SJCRH30 (cell line): Measurements from ENCODE around the gene MPST. TPM values are rescaled to one million over a fixed set of nuclear protein-coding genes. Genes with fewer than 3 reads are reported as not detected.
"Not testable (repeated sequence)": the region's sequence is repeated elsewhere in the genome, so short reads cannot be mapped to it uniquely, and the experiment has no call there.

Experiments
- DNase-seq, 2 experiments: peaks; one replicate each; pipeline ENCODE4 v3.0.0-alpha.2; 2015 to 2020
- H3K27ac ChIP-seq: fragments of 250-450 bp; sonication (Bioruptor Pico); 2 replicates; pipeline ENCODE4 v1.5.1; 2020; ENCODE audit warnings: mild to moderate bottlenecking, moderate library complexity
- H3K27me3 ChIP-seq: fragments of 250-450 bp; sonication (Bioruptor Pico); 2 replicates; pipeline ENCODE4 v1.5.1; 2020; ENCODE audit warnings: mild to moderate bottlenecking, moderate library complexity
- H3K36me3 ChIP-seq: fragments of 250-450 bp; sonication (Bioruptor Pico); 2 replicates; pipeline ENCODE4 v1.5.1; 2020; ENCODE audit warnings: mild to moderate bottlenecking, moderate library complexity
- H3K4me1 ChIP-seq: fragments of 250-450 bp; sonication (Bioruptor Pico); 2 replicates; pipeline ENCODE4 v1.5.1; 2020; ENCODE audit warnings: mild to moderate bottlenecking, moderate library complexity
- H3K4me3 ChIP-seq: fragments of 250-450 bp; sonication (Bioruptor Pico); 2 replicates; pipeline ENCODE4 v1.5.1; 2020; ENCODE audit warnings: mild to moderate bottlenecking, moderate library complexity
- H3K9me3 ChIP-seq: fragments of 250-450 bp; sonication (Bioruptor Pico); replicated peaks from 2 replicates; pipeline ENCODE4 v1.5.1; 2020; ENCODE audit warnings: mild to moderate bottlenecking, moderate library complexity
- total RNA-seq: library from RNA; depleted of rRNA; stranded (reverse); fragments of >200 nt; shearing (Covaris generic); gene quantifications from 2 replicates; pipeline ENCODE4 v1.2.3, GENCODE V29; 2014

Gene MPST
- total RNA-seq, 1 experiment from 2014 or later: 58.7 TPM

DNA sequence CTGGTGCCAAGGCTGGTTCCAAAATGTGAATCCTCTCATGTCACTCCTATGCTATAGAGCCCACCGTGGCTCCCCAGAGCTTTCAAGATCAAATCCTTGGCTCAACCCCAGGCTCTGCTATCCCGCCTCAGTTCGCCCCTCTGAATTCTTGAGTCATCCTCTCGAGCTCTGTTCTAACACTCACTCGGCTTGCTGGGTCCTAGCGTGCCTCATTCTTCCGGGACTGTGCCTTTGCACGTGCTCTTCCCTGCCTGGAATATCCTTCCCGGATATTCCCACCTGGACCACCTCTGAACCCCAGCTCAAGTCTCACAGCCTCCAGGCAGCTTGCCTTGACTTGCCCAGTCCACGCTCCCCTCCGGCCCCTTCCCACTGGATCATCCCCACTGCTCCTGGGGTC lies 45.0 kb downstream of the MPST start:
- Histone ChIP-seq H3K36me3 (no peaks in the 10 kb centered on the region), H3K4me3 (no peak overlapping the region), H3K27ac (no peak overlapping the region), H3K4me1 (no peaks in the 10 kb centered on the region), H3K9me3 (no peaks in the 10 kb centered on the region), H3K27me3 (no peaks in the 10 kb centered on the region; the same call in 1 of the 2 replicates)
- DNase-seq: no peak

DNA sequence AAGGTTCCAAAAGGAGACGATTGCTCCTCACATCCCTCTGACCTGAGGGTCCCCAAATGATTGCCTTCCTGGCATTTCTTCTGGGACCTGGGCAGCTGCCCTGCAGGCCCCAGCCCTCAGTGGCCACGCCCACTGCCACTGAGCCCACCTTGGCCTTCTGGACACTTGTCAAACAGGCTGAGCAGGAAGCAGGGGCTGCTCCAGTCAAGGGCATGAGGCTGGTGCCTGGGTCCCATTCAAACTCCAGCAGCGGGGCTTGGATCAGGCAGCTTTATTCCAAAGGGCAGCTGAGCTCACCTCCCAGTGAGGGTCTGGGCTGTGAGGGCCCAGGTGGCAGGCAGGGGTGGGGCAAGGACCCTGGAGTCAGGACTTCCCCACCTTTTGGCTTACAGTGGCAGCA lies 45.6 kb downstream of the MPST start:
- Histone ChIP-seq H3K27me3 (no peaks in the 10 kb centered on the region; the same call in 1 of the 2 replicates), H3K4me3 (no peak overlapping the region), H3K4me1 (no peaks in the 10 kb centered on the region), H3K27ac (no peak overlapping the region), H3K9me3 (no peaks in the 10 kb centered on the region), H3K36me3 (no peaks in the 10 kb centered on the region)
- no peak for DNase-seq

DNA sequence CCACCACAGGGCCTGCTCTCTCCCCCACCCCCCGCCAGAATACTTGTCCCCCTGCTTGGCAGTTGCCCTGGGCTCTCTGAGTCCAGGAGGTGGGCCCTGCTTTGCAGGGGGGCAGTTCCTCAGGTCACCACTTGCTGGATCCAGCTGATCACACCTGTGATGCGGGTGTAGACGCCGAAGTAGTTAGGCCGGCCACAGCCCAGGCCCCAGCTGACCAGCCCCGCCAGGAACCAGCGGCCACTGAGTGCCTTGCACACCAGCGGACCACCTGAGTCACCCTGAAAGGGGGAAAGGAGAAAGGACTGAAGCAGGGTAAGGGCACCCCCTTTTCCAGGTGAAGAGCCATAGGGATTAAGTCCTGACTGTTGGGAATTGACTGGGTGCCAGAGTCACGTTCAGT lies 46.4 kb downstream of the MPST start:
- Histone ChIP-seq H3K4me3 (no peak overlapping the region), H3K27ac (no peak overlapping the region), H3K27me3 (no peaks in the 10 kb centered on the region; the same call in 1 of the 2 replicates), H3K9me3 (no peaks in the 10 kb centered on the region), H3K36me3 (no peaks in the 10 kb centered on the region), H3K4me1 (no peaks in the 10 kb centered on the region)
- DNase-seq: no peak

DNA sequence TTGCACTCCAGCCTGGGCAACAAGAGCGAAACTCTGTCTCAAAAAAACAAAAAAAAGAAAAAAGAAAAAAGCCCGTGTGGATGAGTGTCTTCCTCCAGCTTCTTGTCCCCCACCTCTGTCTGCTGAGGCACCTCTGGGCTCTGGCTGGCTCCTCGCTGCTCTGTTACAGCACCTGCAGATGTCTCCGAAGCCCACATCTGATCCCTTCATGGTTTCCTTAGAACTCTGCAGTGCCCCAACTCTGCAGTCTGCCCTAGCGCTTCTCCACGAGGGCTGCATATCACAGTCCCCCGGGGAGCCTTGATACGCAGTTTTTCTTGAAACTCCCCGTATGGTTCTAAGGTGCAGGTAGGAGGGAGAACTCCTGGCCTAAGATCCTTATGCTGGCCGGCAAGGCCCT lies 47.9 kb downstream of the MPST start:
- no peaks in the 10 kb centered on the region for H3K36me3 ChIP-seq
- no peak overlapping the region for H3K4me3 ChIP-seq
- H3K4me1 ChIP-seq: no peaks in the 10 kb centered on the region
- no peaks in the 10 kb centered on the region; the same call in 1 of the 2 replicates for H3K27me3 ChIP-seq
- no peak for DNase-seq
- H3K9me3 ChIP-seq: no peaks in the 10 kb centered on the region
- H3K27ac ChIP-seq: no peak overlapping the region

DNA sequence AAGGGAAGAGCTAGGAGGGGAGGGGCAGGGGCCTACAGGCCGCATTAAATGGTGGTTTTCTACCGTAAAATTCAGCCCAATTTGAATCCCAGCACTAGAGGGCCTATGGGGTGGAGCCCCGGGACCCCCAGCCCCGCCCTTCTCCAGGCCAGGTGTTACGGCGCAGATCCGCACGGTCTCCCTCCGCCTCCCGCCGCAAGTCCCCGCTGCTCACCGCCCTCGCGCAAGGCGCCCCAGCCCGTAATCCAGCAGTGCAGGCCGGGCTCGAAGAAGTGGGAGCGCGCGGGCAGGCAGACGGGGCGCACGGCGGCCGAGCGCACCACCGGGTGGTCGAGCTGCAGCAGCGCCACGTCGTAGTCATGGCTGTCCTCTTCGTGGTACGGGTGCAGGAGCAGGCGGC lies 49.3 kb downstream of the MPST start:
- Histone ChIP-seq H3K27me3 (no peaks in the 10 kb centered on the region; the same call in 1 of the 2 replicates), H3K36me3 (no peaks in the 10 kb centered on the region), H3K4me3 (no peak overlapping the region), H3K27ac (no peak overlapping the region), H3K9me3 (no peaks in the 10 kb centered on the region), H3K4me1 (no peaks in the 10 kb centered on the region)
- DNase-seq: no peak

DNA sequence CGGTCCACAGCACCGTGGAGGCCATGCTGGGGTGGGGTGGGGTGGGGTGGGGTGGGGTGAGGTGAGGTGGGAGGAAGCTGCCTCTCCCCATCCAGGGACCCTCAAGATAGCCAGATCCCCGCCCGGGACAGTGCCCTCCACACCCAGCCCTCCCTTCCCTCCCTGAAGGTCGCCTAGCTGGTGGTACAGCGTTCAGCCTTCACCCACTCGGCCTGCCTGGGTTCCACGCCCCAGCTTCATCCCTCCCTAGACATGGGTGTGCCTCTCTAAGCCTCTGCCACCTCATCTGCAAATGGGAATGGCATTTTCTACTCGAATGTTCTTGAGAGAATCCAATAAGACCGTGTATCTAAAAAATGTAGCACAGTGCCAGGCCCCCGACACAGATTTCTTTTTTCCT lies 49.8 kb downstream of the MPST start:
- Histone ChIP-seq H3K4me1 (no peaks in the 10 kb centered on the region), H3K27ac (no peak overlapping the region), H3K4me3 (no peak overlapping the region), H3K27me3 (no peaks in the 10 kb centered on the region; the same call in 1 of the 2 replicates), H3K9me3 (no peaks in the 10 kb centered on the region), H3K36me3 (no peaks in the 10 kb centered on the region)
- DNase-seq: no peak

DNA sequence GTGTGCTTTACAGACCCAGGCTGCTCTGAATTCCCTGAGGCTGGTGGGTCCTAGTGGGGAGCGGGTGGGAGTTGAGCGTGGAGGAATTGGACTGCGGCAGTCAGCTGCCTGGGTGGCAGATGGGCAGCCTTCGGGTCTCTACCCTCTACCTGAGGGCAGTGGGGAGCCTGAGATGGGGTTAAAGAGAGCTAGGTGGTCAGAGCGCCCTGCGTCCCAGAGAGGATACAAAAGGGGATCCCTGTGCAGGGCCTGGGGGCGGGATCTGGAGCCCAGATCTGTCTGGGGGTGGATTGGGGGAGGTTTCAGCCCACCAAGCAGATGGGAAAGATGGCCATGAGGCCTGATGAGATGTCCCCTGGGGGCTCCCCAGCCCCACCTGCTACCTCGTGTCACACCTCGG lies 50.2 kb downstream of the MPST start:
- H3K27me3 ChIP-seq: no peaks in the 10 kb centered on the region; the same call in 1 of the 2 replicates
- H3K9me3 ChIP-seq: no peaks in the 10 kb centered on the region
- no peaks in the 10 kb centered on the region for H3K36me3 ChIP-seq
- H3K4me1 ChIP-seq: no peaks in the 10 kb centered on the region
- no peak overlapping the region for H3K4me3 ChIP-seq
- H3K27ac ChIP-seq: no peak overlapping the region
- no peak for DNase-seq

DNA sequence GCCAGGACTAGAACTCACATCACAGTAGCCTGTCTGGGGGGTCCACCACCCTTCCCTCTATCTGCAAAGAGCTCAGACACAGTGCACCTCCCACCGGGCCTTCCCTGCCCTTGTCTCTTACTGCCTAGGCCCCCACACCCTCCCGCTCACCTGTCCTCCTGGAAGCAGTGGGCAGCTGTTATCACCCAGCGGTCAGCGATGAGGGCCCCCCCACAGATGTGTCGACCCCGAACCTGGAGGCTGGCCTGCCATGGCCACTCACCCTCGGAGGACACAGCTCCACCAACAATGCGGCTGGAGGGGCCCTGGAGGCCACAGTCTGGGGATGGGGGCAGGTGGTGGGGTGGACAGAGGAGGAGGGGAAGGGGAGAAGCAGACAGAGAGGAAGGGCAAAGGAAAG lies 50.8 kb downstream of the MPST start:
- Histone ChIP-seq H3K4me3 (no peak overlapping the region), H3K4me1 (no peaks in the 10 kb centered on the region), H3K36me3 (no peaks in the 10 kb centered on the region), H3K27ac (no peak overlapping the region), H3K9me3 (no peaks in the 10 kb centered on the region), H3K27me3 (no peaks in the 10 kb centered on the region; the same call in 1 of the 2 replicates)
- DNase-seq: no peak

DNA sequence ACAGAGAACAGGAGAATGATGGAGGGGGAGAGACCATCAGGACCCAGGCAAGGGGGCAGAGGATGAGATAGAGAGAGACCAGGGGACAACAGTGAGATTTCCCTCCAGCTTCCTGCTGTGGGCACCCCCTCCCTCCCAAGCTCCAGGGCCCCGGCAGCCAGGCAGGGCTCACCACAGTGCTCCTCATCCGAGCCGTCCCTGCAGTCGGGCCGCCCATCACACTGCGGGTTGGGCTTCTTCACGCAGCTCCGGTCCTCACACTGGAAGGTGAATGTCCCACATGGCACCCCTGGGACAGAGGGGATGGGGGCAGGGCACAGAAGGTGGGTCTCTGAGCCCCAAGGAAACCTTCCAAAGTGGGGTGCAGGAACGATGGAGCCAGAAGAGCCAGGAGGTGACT lies 51.2 kb downstream of the MPST start:
- Histone ChIP-seq H3K27ac (no peak overlapping the region), H3K4me1 (no peaks in the 10 kb centered on the region), H3K4me3 (no peak overlapping the region), H3K27me3 (no peaks in the 10 kb centered on the region; the same call in 1 of the 2 replicates), H3K36me3 (no peaks in the 10 kb centered on the region), H3K9me3 (no peaks in the 10 kb centered on the region)
- DNase-seq: no peak

DNA sequence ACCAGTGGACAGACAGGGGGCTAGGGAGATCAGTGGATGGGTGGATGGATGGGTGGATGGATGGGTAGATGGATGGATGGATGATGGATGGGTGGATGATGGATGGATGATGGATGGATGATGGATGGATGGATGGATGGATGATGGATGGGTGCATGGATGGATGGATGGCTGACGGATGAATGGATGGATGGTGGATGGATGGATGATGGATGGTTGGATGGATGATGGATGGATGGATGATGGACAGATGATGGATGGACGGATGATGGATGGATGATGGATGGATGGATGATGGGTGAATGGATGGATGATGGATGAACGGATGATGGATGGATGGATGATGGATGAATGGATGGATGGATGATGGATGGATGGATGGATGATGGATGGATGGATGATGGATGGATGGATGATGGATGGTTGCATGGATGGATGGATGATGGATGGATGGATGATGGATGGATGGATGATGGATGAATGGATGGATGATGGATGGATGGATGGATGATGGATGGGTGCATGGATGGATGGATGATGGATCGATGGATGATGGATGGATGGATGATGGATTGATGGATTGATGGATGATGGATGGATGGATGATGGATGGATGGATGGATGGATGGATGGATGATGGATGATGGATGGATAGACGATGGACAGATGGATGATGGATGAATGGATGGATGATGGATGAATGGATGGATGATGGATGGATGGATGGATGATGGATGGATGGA lies 52.5 kb downstream of the MPST start:
- not testable (repeated sequence) for H3K27ac ChIP-seq, H3K9me3 ChIP-seq, H3K4me3 ChIP-seq, H3K4me1 ChIP-seq, H3K36me3 ChIP-seq, H3K27me3 ChIP-seq, DNase-seq

DNA sequence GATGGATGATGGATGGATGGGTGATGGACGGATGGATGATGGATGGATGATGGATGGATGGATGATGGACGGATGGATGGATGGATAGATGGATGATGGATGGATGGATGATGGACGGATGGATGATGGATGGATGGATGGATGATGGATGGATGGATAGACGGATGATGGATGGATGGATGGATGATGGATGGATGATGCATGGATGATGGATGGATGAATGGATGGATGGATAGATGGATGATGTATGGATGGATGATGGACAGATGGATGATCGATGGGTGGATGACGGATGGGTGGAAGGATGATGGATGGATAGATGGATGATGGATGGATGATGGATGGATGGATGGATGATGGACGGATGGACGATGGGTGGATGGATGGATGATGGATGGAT lies 53.1 kb downstream of the MPST start:
- no peak overlapping the region for H3K4me3 ChIP-seq
- no peak for DNase-seq
- no peaks in the 10 kb centered on the region; the same call in 1 of the 2 replicates for H3K27me3 ChIP-seq
- H3K9me3 ChIP-seq: no peaks in the 10 kb centered on the region
- no peak overlapping the region for H3K27ac ChIP-seq
- H3K36me3 ChIP-seq: no peaks in the 10 kb centered on the region
- H3K4me1 ChIP-seq: no peaks in the 10 kb centered on the region

DNA sequence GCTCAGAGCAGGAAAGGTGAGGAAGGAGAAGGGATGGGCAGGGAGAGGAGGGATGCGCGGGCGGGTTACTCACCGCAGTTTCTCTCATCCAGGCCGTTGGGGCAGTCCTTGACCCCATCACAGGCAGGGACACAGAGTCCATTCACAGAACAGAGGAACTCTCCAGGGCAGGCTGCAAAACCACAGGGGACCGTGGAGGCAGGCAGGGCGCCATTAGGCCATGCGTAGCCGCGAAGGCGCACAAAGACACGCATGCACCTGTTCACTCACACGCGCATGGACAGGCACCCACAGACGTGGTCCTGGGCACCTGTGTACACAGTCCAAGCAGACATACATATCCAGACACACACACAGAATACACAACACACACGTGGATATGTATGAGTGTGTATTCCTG lies 55.0 kb downstream of the MPST start:
- no peak overlapping the region for H3K27ac ChIP-seq
- H3K9me3 ChIP-seq: no peaks in the 10 kb centered on the region
- no peaks in the 10 kb centered on the region for H3K4me1 ChIP-seq
- H3K4me3 ChIP-seq: no peak overlapping the region
- no peak for DNase-seq
- no peaks in the 10 kb centered on the region; the same call in 1 of the 2 replicates for H3K27me3 ChIP-seq
- no peaks in the 10 kb centered on the region for H3K36me3 ChIP-seq

DNA sequence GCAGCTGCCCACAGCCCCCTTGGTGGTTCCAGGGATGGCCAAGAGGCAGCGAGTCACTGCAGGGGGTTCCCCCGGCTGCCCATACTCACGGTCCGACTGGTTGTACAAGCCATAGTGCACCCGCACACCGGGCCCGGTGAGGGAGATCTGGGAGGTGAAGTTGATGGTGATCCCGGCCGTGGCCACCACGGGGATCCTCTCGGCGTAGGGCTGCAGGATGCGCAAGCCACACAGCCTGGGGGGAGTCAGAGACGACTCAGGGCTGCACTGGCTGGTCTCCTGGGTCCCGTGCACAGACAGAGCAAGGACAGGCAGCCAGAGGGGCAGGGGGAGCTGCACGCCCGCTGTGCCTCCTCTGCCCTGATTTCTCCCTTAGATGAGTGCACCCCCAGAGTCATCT lies 55.5 kb downstream of the MPST start:
- DNase-seq: no peak
- Histone ChIP-seq H3K27me3 (no peaks in the 10 kb centered on the region), H3K36me3 (no peaks in the 10 kb centered on the region), H3K27ac (no peak overlapping the region), H3K4me1 (no peaks in the 10 kb centered on the region), H3K4me3 (no peak overlapping the region), H3K9me3 (no peaks in the 10 kb centered on the region)

DNA sequence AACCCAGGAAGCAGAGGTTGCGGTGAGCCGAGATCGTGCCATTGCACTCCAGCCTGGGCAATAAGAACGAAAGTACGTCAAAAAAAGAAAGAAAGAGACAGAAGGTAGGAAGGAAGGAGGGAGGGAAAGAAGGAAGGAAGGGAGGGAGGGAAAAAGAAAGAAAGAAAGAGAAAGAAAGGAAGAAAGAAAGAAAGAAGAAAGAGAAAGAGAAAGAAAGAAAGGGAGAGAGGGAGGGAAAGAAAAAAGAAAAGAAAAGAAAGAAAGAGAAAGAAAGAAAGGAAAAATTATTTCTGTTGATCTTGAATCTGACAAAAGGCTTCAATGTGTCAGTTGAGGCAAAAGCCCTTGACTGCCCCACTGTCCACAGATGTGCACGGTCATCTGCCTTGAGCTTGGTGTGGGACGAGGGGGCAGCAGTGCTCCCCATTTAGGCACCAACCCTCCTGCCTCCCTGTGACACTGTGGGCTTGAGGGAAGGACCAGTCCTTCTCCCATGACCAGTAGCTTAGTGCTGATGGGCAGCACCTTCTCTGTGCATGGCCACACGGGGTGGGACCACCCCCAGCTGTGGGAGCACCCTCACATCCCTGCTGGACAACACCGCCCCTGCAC lies 56.4 kb downstream of the MPST start:
- no peaks in the 10 kb centered on the region for H3K4me1 ChIP-seq
- no peaks in the 10 kb centered on the region for H3K27me3 ChIP-seq
- H3K4me3 ChIP-seq: no peak overlapping the region
- DNase-seq: no peak
- H3K36me3 ChIP-seq: no peaks in the 10 kb centered on the region
- no peaks in the 10 kb centered on the region for H3K9me3 ChIP-seq
- no peak overlapping the region for H3K27ac ChIP-seq

DNA sequence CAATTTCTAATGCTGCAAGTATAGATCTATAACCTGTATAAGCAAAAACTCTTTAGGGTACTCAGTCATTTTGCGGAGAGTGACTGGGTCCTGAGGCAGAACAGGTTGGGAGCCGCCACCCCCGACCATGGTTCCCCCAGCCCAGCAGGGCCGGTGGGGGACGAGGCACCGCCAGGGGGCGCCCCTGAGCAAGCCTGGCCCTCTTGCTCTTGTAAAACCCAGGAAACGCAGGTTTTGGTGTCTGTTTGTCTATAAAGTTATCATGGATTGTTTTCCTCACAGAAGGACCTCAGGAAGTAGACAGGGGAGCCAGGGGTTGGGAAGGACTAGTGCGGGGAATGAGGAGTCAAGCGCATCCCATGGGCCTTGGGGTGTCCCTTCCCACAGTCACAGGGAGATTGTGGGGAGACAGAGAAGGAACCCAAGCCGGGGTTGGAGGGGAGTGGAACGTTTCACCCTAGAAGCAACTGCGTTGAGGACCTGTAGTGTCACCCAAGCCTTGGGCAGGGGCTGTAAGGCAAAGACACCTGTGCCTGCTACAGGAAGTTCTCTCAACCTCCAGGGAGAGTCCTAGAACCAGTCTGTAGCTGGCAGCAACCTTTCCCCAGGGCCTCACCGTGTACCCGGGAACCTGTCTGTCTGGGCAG lies 58.4 kb downstream of the MPST start:
- Histone ChIP-seq H3K4me1 (no peaks in the 10 kb centered on the region), H3K36me3 (no peaks in the 10 kb centered on the region), H3K27me3 (no peaks in the 10 kb centered on the region), H3K4me3 (no peak overlapping the region), H3K27ac (no peak overlapping the region), H3K9me3 (no peaks in the 10 kb centered on the region)
- DNase-seq: peak in 1 of 2 experiments; percentile 51
